KMS-11 (cell line): ENCODE measurements around the gene STOML2.

Source experiments
- H2AFZ ChIP-seq: fragments of 200-600 bp; sonication (generic); 2 replicates; pipeline ENCODE4 v1.6.1; 2016; ENCODE audit warnings: antibody characterized with exemption, mixed run types, low read depth
- H3K27ac ChIP-seq: fragments of 200-600 bp; sonication (generic); 2 replicates; pipeline ENCODE4 v1.6.1; 2016; ENCODE audit warnings: mild to moderate bottlenecking, mixed run types
- H3K27me3 ChIP-seq: fragments of 200-600 bp; sonication (generic); 2 replicates; pipeline ENCODE4 v1.6.1; 2017; ENCODE audit warnings: mild to moderate bottlenecking, low read depth, mixed run types, moderate library complexity; ENCODE audit not compliant: insufficient read depth
- H3K36me3 ChIP-seq: fragments of 200-600 bp; sonication (generic); 2 replicates; pipeline ENCODE4 v1.6.1; 2017; ENCODE audit warnings: mild to moderate bottlenecking, mixed run types; ENCODE audit not compliant: insufficient read depth
- H3K4me1 ChIP-seq: fragments of 200-600 bp; sonication (generic); 2 replicates; pipeline ENCODE4 v1.6.1; 2016; ENCODE audit warnings: mild to moderate bottlenecking, low read depth, mixed run types; ENCODE audit not compliant: poor library complexity, severe bottlenecking
- H3K4me2 ChIP-seq: fragments of 200-600 bp; sonication (generic); 2 replicates; pipeline ENCODE4 v1.7.0; 2016; ENCODE audit warnings: mild to moderate bottlenecking, mixed run types
- H3K4me3 ChIP-seq: fragments of 200-600 bp; sonication (generic); IDR thresholded peaks from 2 replicates; pipeline ENCODE4 v1.6.1; 2017; ENCODE audit warnings: low read depth, low read length, mixed read lengths; ENCODE audit not compliant: insufficient read depth
- H3K79me2 ChIP-seq: fragments of 200-600 bp; sonication (generic); 2 replicates; pipeline ENCODE4 v1.6.1; 2016; ENCODE audit warnings: low read depth, mixed run types; ENCODE audit not compliant: insufficient read depth
- H3K9ac ChIP-seq: fragments of 200-600 bp; sonication (generic); 2 replicates; pipeline ENCODE4 v1.6.1; 2016; ENCODE audit warnings: mild to moderate bottlenecking, mixed run types
- H4K20me1 ChIP-seq: fragments of 200-600 bp; sonication (generic); 2 replicates; pipeline ENCODE4 v1.6.1; 2016; ENCODE audit warnings: mild to moderate bottlenecking, mixed run types; ENCODE audit not compliant: insufficient read depth
- TF ChIP-seq, protein P1 (sequence below): fragments of 200-600 bp; sonication (generic); conservative IDR thresholded peaks from 2 replicates; pipeline ENCODE4 v1.6.1; 2017; ENCODE audit warnings: low read depth, mild to moderate bottlenecking, antibody characterized with exemption, low read length, moderate library complexity, mixed read lengths

STOML2 gene

DNA sequence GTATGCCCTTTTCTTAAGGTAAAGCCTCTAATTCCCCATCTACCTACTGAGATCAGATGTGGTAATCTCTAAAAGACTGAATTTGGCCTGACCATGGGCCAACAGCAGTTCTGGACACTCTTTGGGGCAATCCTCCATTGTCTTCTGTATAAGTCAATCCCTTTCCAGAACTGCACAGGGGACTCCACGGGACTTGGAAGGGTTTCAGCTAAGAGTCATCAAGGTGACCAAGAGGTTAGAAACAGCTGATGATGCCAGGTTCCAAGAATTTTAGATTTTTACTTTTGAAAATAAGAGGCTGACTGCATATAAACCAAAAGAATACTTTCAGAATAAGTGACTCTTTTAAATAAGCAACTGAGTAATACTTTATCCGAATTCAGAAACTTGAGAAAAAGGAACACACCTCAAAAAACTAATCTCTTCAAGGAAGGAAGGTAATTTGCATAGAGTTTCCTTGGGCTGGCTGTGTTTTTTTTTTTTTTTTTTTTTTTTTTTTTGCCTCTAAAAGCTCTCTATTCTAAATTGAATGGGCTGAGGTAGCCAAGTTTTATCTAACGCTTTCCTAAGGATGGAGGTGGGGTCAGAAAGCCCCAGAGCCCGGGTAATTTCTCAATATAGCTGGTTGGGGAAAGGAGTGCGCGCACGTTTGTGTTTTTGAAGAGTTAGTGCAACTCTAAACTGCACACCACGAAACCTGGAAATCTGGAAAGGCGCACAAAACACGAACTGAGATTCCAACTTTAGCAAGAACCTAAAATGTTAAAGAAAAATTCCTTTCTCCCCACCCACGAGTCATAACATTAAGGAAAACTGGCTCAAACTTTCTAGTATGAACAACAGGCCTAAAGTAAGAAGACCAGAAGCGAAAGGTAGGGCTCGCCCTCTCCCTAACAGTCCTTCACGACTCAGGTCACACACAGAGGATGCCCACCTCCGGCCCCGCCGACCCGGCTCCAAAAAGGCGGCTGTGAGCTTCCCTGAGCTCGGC is 31.8 kb downstream of the STOML2 start:
- Histone ChIP-seq H3K27ac (peak overlapping the region; percentile 100), H3K79me2 (peaks cover 56% of the 10 kb centered on the region), H3K36me3 (peaks cover 21% of the 10 kb centered on the region; the same call in 1 of the 2 replicates), H3K4me1 (peaks cover 44% of the 10 kb centered on the region), H2AFZ (0 out of 2 replicates have a peak overlapping the region, but pooled peaks have one; percentile 15), H3K4me2 (peak overlapping the region; percentile 62), H4K20me1 (peaks cover 37% of the 10 kb centered on the region), H3K9ac (peak overlapping the region; percentile 99), H3K4me3 (no peak overlapping the region), H3K27me3 (no peaks in the 10 kb centered on the region)
- TF ChIP-seq, protein P1, sequence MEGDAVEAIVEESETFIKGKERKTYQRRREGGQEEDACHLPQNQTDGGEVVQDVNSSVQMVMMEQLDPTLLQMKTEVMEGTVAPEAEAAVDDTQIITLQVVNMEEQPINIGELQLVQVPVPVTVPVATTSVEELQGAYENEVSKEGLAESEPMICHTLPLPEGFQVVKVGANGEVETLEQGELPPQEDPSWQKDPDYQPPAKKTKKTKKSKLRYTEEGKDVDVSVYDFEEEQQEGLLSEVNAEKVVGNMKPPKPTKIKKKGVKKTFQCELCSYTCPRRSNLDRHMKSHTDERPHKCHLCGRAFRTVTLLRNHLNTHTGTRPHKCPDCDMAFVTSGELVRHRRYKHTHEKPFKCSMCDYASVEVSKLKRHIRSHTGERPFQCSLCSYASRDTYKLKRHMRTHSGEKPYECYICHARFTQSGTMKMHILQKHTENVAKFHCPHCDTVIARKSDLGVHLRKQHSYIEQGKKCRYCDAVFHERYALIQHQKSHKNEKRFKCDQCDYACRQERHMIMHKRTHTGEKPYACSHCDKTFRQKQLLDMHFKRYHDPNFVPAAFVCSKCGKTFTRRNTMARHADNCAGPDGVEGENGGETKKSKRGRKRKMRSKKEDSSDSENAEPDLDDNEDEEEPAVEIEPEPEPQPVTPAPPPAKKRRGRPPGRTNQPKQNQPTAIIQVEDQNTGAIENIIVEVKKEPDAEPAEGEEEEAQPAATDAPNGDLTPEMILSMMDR = no peak

DNA sequence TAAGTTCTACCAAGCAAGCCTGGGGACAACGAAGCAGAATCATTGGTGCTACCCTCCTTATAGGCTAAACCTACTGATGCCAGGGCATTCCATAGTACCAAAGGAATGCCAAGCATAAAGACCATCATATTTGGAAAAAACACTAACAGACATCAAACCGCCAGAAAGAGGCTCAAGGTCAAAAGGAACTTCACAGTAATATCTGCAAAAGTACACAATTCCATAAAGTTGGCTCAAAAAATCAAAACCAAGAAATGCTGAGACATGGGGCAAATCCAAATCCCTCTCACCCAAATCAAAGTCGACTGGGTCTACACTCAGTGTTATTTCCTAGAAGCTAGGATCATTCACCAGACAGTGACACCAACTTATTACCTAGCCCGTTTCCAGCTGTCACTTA is 33.9 kb downstream of the STOML2 start:
- Histone ChIP-seq H3K36me3 (peaks cover 23% of the 10 kb centered on the region; the same call in 1 of the 2 replicates), H3K27me3 (no peaks in the 10 kb centered on the region), H4K20me1 (peaks cover 37% of the 10 kb centered on the region), H2AFZ (no peak overlapping the region), H3K27ac (no peak overlapping the region), H3K9ac (no peak overlapping the region), H3K4me1 (peaks cover 44% of the 10 kb centered on the region), H3K79me2 (peaks cover 62% of the 10 kb centered on the region), H3K4me3 (no peak overlapping the region), H3K4me2 (peak overlapping the region; percentile 62; the same call in 1 of the 2 replicates)
- TF ChIP-seq, protein P1 = no peak

DNA sequence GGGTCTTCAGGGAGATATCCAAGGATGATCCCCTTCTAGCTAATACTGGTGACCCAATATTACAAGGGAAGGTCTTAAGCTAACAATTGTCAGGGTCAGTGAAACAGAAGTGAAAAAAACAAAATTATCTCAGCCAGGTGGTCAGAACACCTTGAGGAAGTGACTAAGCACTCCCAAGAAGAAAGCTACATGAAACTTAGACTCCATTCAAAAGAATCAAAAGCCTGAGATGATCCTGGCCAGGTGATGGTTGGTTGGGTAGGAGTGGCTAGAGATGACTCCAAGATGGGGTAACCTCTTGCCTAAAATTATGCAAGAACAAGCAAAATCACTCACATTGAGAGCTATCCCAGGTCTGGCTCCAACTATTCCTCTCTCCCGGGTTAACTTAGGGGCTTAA is 35.9 kb downstream of the STOML2 start:
- TF ChIP-seq, protein P1 = no peak
- Histone ChIP-seq H3K36me3 (peaks cover 34% of the 10 kb centered on the region; the same call in 1 of the 2 replicates), H3K79me2 (peaks cover 70% of the 10 kb centered on the region), H3K4me1 (peaks cover 39% of the 10 kb centered on the region), H3K9ac (no peak overlapping the region), H3K4me2 (no peak overlapping the region), H3K27me3 (no peaks in the 10 kb centered on the region), H2AFZ (no peak overlapping the region), H3K4me3 (no peak overlapping the region), H3K27ac (no peak overlapping the region), H4K20me1 (peaks cover 37% of the 10 kb centered on the region)

DNA sequence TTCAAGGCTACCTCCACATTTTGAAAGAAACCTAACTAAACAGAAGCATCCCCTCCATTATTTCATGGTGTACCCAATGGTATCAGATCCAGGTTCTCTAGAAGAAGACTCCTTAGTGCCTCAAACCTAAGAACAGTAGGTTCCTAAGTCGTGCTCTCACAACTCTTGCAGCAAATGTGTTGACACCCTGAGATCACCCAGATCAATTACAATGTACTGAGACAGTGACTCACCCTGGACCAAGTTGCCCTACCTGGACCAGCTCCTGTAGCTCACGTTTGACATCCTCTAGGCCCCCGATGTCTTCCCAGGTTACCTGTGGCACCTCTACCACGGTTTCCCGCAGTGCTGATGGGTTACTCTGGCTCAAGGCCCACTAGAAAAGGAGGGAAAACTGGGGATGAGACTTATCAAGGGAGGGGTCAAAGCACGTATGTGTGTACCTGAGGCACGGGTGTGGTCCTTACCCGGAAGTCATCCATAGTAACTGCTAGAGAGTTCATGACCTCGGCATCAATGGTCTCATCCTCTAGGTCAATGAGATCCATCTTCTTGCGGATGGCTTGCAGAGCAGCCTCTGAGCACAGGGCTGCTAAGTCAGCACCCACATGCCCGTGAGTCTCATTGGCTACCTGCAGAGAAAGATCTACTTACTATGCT is 42.3 kb downstream of the STOML2 start:
- no peaks in the 10 kb centered on the region for H3K27me3 ChIP-seq
- peaks cover 48% of the 10 kb centered on the region for H3K36me3 ChIP-seq
- H3K4me2 ChIP-seq = no peak overlapping the region
- no peak overlapping the region for H3K27ac ChIP-seq
- H3K4me3 ChIP-seq = no peak overlapping the region
- H3K9ac ChIP-seq = no peak overlapping the region
- TF ChIP-seq, protein P1 = no peak
- H2AFZ ChIP-seq = no peak overlapping the region
- H4K20me1 ChIP-seq = no peaks in the 10 kb centered on the region
- no peaks in the 10 kb centered on the region for H3K4me1 ChIP-seq
- peaks cover 14% of the 10 kb centered on the region; the same call in 1 of the 2 replicates for H3K79me2 ChIP-seq
